PC-3 (cell line): ENCODE measurements around the gene FAM234A. TPM values are rescaled to one million over a fixed set of nuclear protein-coding genes. Genes with fewer than 3 reads are reported as not detected.

Experiments
- ATAC-seq: fragments of 200-7000 bp; cut with Tn5 transposase; 2 replicates; pipeline ENCODE4 v1.9.1; 2020; ENCODE audit warnings: mild to moderate bottlenecking, moderate library complexity
- BruUV-seq: library from RNA; stranded (reverse); fragments of 400-500 nt; replicated peaks from 2 replicates; lab custom pipeline; 2021; lab: Mats Ljungman, UMichigan
- CTCF ChIA-PET: fragments of 300-600 bp; sonication (Branson Sonifier 250); formaldehyde crosslinking; loops from one replicate; lab custom pipeline; 2022; ENCODE audit warnings: antibody characterized with exemption; lab: Charles Lee
- POLR2A ChIA-PET: fragments of 300-600 bp; sonication (Branson Sonifier 250); formaldehyde crosslinking; loops from one replicate; lab custom pipeline; 2022; ENCODE audit warnings: antibody characterized with exemption; ENCODE audit not compliant: unreplicated experiment; lab: Charles Lee
- DNase-seq: peaks from one replicate; pipeline ENCODE4 v3.0.0-alpha.2; 2015
- H2AFZ ChIP-seq: fragments of 300-600 bp; sonication (generic); 2 replicates; pipeline ENCODE4 v1.6.0; 2016; ENCODE audit warnings: antibody characterized with exemption, low read length
- H3F3A ChIP-seq: fragments of 300-600 bp; sonication (generic); one replicate; pipeline ENCODE4 v1.6.0; 2017; ENCODE audit warnings: antibody characterized with exemption, low read length, control low read depth, mild to moderate bottlenecking; ENCODE audit not compliant: unreplicated experiment
- H3K27ac ChIP-seq: fragments of 300-600 bp; sonication (generic); 2 replicates; pipeline ENCODE4 v1.5.1; 2016; ENCODE audit warnings: mild to moderate bottlenecking, low read length
- H3K27me3 ChIP-seq: fragments of 300-600 bp; sonication (generic); 2 replicates; pipeline ENCODE4 v1.6.1; 2016; ENCODE audit warnings: low read length, mixed read lengths
- H3K36me3 ChIP-seq: fragments of 300-600 bp; sonication (generic); 2 replicates; pipeline ENCODE4 v1.6.1; 2016; ENCODE audit warnings: low read depth, mixed run types, low read length, mixed read lengths
- H3K4me1 ChIP-seq: fragments of 300-600 bp; sonication (generic); 2 replicates; pipeline ENCODE4 v1.5.1; 2016; ENCODE audit warnings: low read length; ENCODE audit not compliant: insufficient read depth
- H3K4me2 ChIP-seq: fragments of 300-600 bp; sonication (generic); 2 replicates; pipeline ENCODE4 v1.6.0; 2016; ENCODE audit warnings: low read length
- H3K4me3 ChIP-seq: fragments of 300-600 bp; sonication (generic); 2 replicates; pipeline ENCODE4 v1.5.1; 2016; ENCODE audit warnings: mild to moderate bottlenecking, low read length, mixed read lengths
- H3K79me2 ChIP-seq: fragments of 300-600 bp; sonication (generic); 2 replicates; pipeline ENCODE4 v1.6.1; 2017; ENCODE audit warnings: low read length, mixed read lengths
- H3K9ac ChIP-seq: fragments of 300-600 bp; sonication (generic); 2 replicates; pipeline ENCODE4 v1.6.0; 2016; ENCODE audit warnings: mild to moderate bottlenecking, low read length
- H3K9me2 ChIP-seq: fragments of 300-600 bp; sonication (generic); replicated peaks from 2 replicates; pipeline ENCODE4 v1.6.1; 2016; ENCODE audit warnings: mixed run types, low read length, mixed read lengths
- H3K9me3 ChIP-seq: fragments of 300-600 bp; sonication (generic); 2 replicates; pipeline ENCODE4 v1.6.1; 2016; ENCODE audit warnings: low read length, mixed read lengths
- H4K20me1 ChIP-seq: fragments of 300-600 bp; sonication (generic); 2 replicates; pipeline ENCODE4 v1.6.1; 2016; ENCODE audit warnings: low read length, mixed read lengths
- EZH2 ChIP-seq: fragments of 300-600 bp; sonication (generic); IDR thresholded peaks from one replicate; pipeline ENCODE4 v1.6.1; 2017; ENCODE audit warnings: antibody characterized with exemption, mild to moderate bottlenecking, low read length; ENCODE audit not compliant: unreplicated experiment
- EZH2phosphoT487 ChIP-seq: fragments of 300-600 bp; sonication (generic); IDR thresholded peaks from 2 replicates; pipeline ENCODE4 v1.6.1; 2018; ENCODE audit warnings: mild to moderate bottlenecking, antibody characterized with exemption, low read length, borderline replicate concordance
- intact Hi-C: fragments of 100-400 bp; cut with micrococcal nuclease; formaldehyde crosslinking; loops from 2 replicates; pipeline ENCODE4 v1.9.0; 2023
- total RNA-seq: library from RNA; depleted of rRNA; stranded (reverse); fragments of >200 nt; gene quantifications from 2 replicates; pipeline ENCODE4 v1.2.3, GENCODE V29; 2014; rRNA removed
- TF ChIP-seq, protein P1 (sequence below): fragments of 300-600 bp; sonication (generic); conservative IDR thresholded peaks from 2 replicates; pipeline ENCODE4 v1.5.1; 2017; ENCODE audit warnings: antibody characterized with exemption, low read depth, mild to moderate bottlenecking, low read length

The FAM234A gene
- total RNA-seq, 1 experiment from 2014 or later = 31.4 TPM

- Histone ChIP-seq H3K4me2 (no peak overlapping the region), H4K20me1 (no peaks in the 10 kb centered on the region), H3K9me3 (no peaks in the 10 kb centered on the region), H3K9ac (no peak overlapping the region), H3K79me2 (peaks cover 8% of the 10 kb centered on the region; the same call in 1 of the 2 replicates), H3K9me2 (no peaks in the 10 kb centered on the region), H3K4me3 (no peak overlapping the region), H3K27me3 (no peaks in the 10 kb centered on the region), H2AFZ (no peak overlapping the region), H3K27ac (no peak overlapping the region), H3K4me1 (no peaks in the 10 kb centered on the region), H3F3A (no peaks in the 10 kb centered on the region), H3K36me3 (no peaks in the 10 kb centered on the region)
- CTCF ChIA-PET = no interaction called here
- POLR2A ChIA-PET = no interaction called here
- no TSS peak for BruUV-seq
- ATAC-seq (no peak), DNase-seq (no peak)
- TF ChIP-seq, protein P1, sequence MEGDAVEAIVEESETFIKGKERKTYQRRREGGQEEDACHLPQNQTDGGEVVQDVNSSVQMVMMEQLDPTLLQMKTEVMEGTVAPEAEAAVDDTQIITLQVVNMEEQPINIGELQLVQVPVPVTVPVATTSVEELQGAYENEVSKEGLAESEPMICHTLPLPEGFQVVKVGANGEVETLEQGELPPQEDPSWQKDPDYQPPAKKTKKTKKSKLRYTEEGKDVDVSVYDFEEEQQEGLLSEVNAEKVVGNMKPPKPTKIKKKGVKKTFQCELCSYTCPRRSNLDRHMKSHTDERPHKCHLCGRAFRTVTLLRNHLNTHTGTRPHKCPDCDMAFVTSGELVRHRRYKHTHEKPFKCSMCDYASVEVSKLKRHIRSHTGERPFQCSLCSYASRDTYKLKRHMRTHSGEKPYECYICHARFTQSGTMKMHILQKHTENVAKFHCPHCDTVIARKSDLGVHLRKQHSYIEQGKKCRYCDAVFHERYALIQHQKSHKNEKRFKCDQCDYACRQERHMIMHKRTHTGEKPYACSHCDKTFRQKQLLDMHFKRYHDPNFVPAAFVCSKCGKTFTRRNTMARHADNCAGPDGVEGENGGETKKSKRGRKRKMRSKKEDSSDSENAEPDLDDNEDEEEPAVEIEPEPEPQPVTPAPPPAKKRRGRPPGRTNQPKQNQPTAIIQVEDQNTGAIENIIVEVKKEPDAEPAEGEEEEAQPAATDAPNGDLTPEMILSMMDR = no peak
- TF ChIP-seq EZH2 (no peak), EZH2phosphoT487 (no peak)
- intact Hi-C loops = no loop called here
These were observed 80.2 kb downstream of the FAM234A start for GRCh38 chr16:314795-315299.

Other genes with a start within 250 kb of the FAM234A start
- 20.3 and 30.2 TPM in 2 replicates for gene POLR3K, start 181.2 kb upstream of the FAM234A start, total RNA-seq
- gene SNRNP25, start 181.0 kb upstream of the FAM234A start, total RNA-seq = 45.8 and 62.2 TPM in 2 replicates
- 23.3 and 26.3 TPM in 2 replicates for gene RHBDF1, start 162.2 kb upstream of the FAM234A start, total RNA-seq
- gene MPG, start 156.6 kb upstream of the FAM234A start, total RNA-seq = 147 and 175 TPM in 2 replicates
- gene NPRL3, start 96.1 kb upstream of the FAM234A start, total RNA-seq = 14.9 and 22.2 TPM in 2 replicates
- gene HBZ, start 82.2 kb upstream of the FAM234A start, total RNA-seq = not detected in 2 replicates
- not detected in 2 replicates for gene HBM, start 68.8 kb upstream of the FAM234A start, total RNA-seq
- not detected in 2 replicates for gene HBA2, start 61.9 kb upstream of the FAM234A start, total RNA-seq
- not detected in 2 replicates for gene HBA1, start 58.1 kb upstream of the FAM234A start, total RNA-seq
- not detected in 2 replicates for gene HBQ1, start 54.4 kb upstream of the FAM234A start, total RNA-seq
- gene LUC7L, start 5.4 kb upstream of the FAM234A start, total RNA-seq = 46.0 and 61.9 TPM in 2 replicates
- 1.2 and 1.5 TPM in 2 replicates for gene RGS11, start 41.1 kb downstream of the FAM234A start, total RNA-seq
- 0.35 TPM in 1 of 2 replicates, not detected in the other for gene ARHGDIG, start 45.8 kb downstream of the FAM234A start, total RNA-seq
- gene PDIA2, start 48.3 kb downstream of the FAM234A start, total RNA-seq = not detected in 2 replicates
- gene AXIN1, start 117.9 kb downstream of the FAM234A start, total RNA-seq = 26.9 and 50.8 TPM in 2 replicates
- gene MRPL28, start 135.7 kb downstream of the FAM234A start, total RNA-seq = 154 and 206 TPM in 2 replicates
- gene PGAP6, start 147.2 kb downstream of the FAM234A start, total RNA-seq = 40.8 and 56.5 TPM in 2 replicates
- 182 and 207 TPM in 2 replicates for gene NME4, start 162.4 kb downstream of the FAM234A start, total RNA-seq
- 19.8 and 22.3 TPM in 2 replicates for gene DECR2, start 167.1 kb downstream of the FAM234A start, total RNA-seq
- gene RAB11FIP3, start 190.8 kb downstream of the FAM234A start, total RNA-seq = 12.7 and 17.9 TPM in 2 replicates